Parathyroid adenoma (tissue), 2 donors: ENCODE measurements around the gene CCDC197.

Experiments used
- H2AFZ ChIP-seq: fragments of 300-600 bp; sonication (generic); one replicate; pipeline ENCODE4 v1.7.0; 2017; ENCODE audit warnings: antibody characterized with exemption, mild to moderate bottlenecking
- H3K27ac ChIP-seq: fragments of 300-600 bp; sonication (generic); one replicate; pipeline ENCODE4 v1.7.0; 2017
- H3K27me3 ChIP-seq: fragments of 300-600 bp; sonication (generic); one replicate; pipeline ENCODE4 v1.7.0; 2017; ENCODE audit warnings: low read length; ENCODE audit not compliant: control insufficient read depth, insufficient read depth
- H3K36me3 ChIP-seq: fragments of 300-600 bp; sonication (generic); one replicate; pipeline ENCODE4 v1.7.0; 2017; ENCODE audit warnings: low read length; ENCODE audit not compliant: control insufficient read depth, insufficient read depth
- H3K4me1 ChIP-seq: fragments of 300-600 bp; sonication (generic); one replicate; pipeline ENCODE4 v1.7.0; 2017; ENCODE audit warnings: control low read depth
- H3K4me2 ChIP-seq: fragments of 300-600 bp; sonication (generic); one replicate; pipeline ENCODE4 v1.7.0; 2017; ENCODE audit warnings: low read length
- H3K4me3 ChIP-seq: fragments of 300-600 bp; sonication (generic); one replicate; pipeline ENCODE4 v1.7.0; 2017; ENCODE audit warnings: low read depth, low read length
- H3K79me2 ChIP-seq: fragments of 300-600 bp; sonication (generic); one replicate; pipeline ENCODE4 v1.7.0; 2017; ENCODE audit warnings: control low read depth
- H3K9ac ChIP-seq: fragments of 300-600 bp; sonication (generic); one replicate; pipeline ENCODE4 v1.7.0; 2017; ENCODE audit warnings: mild to moderate bottlenecking
- H3K9me3 ChIP-seq: fragments of 300-600 bp; sonication (generic); one replicate; pipeline ENCODE4 v1.7.0; 2017; ENCODE audit warnings: low read length; ENCODE audit not compliant: control insufficient read depth
- TF ChIP-seq, protein P1 (sequence below): fragments of 300-600 bp; sonication (generic); IDR thresholded peaks from one replicate; pipeline ENCODE4 v1.7.0; 2017; ENCODE audit warnings: antibody characterized with exemption, mild to moderate bottlenecking
- donor health status: primary hyperparathyroidism.

The CCDC197 gene

DNA sequence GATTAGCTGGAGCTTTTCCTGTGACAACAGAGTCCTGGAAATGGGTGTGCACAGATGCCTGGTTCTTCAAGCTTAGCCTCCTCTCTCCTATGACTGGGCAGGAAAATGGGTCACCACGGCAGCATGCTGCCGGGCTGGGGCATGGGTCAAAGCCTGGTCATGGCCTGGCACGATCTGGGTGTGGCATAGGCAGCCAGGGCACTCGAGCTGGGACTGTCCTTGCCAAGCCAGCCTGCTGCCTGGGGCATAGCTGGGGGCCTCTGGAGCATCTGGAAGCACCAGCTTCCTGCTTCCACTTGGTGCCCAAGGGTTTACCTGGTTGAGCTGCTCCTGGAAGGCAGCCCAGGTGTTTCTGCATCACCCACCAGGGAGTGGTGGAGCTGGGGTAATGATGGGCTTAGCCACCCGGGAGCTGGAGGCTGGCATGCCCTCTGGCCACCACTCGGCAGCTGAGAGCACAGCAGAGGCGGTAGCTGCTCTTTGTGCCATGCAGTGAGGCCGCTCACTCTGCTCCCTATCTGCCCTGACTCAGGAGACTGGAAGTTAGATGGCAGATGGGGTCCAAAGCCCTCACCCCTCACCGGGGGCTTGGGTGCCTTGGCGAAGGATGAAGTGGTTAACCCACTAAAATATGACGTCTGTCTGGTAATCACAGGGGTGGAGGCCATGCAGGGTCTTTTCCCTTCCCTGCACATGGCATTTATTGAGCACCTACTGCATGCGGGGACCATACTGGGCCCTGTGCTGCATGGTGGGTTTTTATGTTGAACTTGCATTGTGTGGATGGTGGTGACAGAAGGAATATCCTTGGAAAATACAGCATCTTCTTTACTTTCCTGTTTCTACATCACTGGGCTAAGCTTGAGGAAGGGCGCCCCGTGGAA is 30.7 kb downstream of the CCDC197 start:
- no peak overlapping the region for H3K27ac ChIP-seq
- peaks cover 3% of the 10 kb centered on the region for H3K4me1 ChIP-seq
- no peaks in the 10 kb centered on the region for H3K27me3 ChIP-seq
- no peak overlapping the region for H3K4me2 ChIP-seq
- H3K9me3 ChIP-seq: no peaks in the 10 kb centered on the region
- no peaks in the 10 kb centered on the region for H3K79me2 ChIP-seq
- H3K36me3 ChIP-seq: no peaks in the 10 kb centered on the region
- no peak overlapping the region for H3K4me3 ChIP-seq
- TF ChIP-seq, protein P1, sequence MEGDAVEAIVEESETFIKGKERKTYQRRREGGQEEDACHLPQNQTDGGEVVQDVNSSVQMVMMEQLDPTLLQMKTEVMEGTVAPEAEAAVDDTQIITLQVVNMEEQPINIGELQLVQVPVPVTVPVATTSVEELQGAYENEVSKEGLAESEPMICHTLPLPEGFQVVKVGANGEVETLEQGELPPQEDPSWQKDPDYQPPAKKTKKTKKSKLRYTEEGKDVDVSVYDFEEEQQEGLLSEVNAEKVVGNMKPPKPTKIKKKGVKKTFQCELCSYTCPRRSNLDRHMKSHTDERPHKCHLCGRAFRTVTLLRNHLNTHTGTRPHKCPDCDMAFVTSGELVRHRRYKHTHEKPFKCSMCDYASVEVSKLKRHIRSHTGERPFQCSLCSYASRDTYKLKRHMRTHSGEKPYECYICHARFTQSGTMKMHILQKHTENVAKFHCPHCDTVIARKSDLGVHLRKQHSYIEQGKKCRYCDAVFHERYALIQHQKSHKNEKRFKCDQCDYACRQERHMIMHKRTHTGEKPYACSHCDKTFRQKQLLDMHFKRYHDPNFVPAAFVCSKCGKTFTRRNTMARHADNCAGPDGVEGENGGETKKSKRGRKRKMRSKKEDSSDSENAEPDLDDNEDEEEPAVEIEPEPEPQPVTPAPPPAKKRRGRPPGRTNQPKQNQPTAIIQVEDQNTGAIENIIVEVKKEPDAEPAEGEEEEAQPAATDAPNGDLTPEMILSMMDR: no peak
- H2AFZ ChIP-seq: no peak overlapping the region
- no peak overlapping the region for H3K9ac ChIP-seq

DNA sequence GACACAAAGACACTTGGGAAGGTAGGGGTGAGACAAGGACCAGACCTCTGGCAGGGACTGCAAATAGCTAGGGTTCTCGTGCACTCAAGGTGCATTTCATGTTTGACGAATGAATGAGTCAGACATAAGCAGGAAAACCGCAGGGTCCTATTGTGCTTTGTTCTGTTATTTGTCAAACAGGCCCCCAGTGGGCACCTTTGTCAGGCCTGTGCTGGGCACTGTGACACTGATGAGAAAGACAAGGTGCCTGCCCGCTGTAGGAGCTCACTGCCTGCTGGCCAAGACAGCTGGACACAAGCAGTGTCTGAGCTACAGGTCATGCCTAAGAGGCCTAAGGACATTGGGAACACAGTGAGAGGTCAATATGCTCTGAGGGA is 31.3 kb downstream of the CCDC197 start:
- H3K4me3 ChIP-seq: no peak overlapping the region
- H2AFZ ChIP-seq: no peak overlapping the region
- no peak overlapping the region for H3K27ac ChIP-seq
- H3K9me3 ChIP-seq: no peaks in the 10 kb centered on the region
- no peak overlapping the region for H3K9ac ChIP-seq
- TF ChIP-seq, protein P1: no peak
- H3K79me2 ChIP-seq: no peaks in the 10 kb centered on the region
- H3K36me3 ChIP-seq: no peaks in the 10 kb centered on the region
- H3K4me1 ChIP-seq: peaks cover 3% of the 10 kb centered on the region
- no peak overlapping the region for H3K4me2 ChIP-seq
- no peaks in the 10 kb centered on the region for H3K27me3 ChIP-seq

DNA sequence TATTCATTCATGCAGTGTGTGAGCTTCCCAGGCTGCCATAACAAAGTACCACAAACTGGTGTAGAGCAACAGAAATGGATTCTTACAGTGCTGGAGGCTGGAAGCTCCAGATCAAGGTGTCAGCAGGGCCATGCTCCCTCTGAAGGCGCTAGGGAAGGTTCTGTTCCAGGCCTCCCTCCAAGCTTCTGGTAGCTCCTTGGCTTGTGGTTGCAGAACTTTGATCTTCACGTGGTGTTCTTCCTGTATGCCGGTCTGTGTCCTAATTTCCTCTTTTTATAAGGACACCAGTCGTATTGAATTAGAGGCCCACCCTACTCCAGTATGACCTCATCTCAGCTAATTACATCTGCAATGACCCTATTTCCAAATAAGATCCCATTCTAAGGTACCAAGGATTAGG is 32.2 kb downstream of the CCDC197 start:
- Histone ChIP-seq H3K36me3 (no peaks in the 10 kb centered on the region), H3K79me2 (no peaks in the 10 kb centered on the region), H3K27me3 (no peaks in the 10 kb centered on the region), H3K4me2 (no peak overlapping the region), H3K4me3 (no peak overlapping the region), H3K9ac (no peak overlapping the region), H3K27ac (no peak overlapping the region), H3K4me1 (peaks cover 3% of the 10 kb centered on the region), H2AFZ (no peak overlapping the region), H3K9me3 (no peaks in the 10 kb centered on the region)
- TF ChIP-seq, protein P1: no peak

DNA sequence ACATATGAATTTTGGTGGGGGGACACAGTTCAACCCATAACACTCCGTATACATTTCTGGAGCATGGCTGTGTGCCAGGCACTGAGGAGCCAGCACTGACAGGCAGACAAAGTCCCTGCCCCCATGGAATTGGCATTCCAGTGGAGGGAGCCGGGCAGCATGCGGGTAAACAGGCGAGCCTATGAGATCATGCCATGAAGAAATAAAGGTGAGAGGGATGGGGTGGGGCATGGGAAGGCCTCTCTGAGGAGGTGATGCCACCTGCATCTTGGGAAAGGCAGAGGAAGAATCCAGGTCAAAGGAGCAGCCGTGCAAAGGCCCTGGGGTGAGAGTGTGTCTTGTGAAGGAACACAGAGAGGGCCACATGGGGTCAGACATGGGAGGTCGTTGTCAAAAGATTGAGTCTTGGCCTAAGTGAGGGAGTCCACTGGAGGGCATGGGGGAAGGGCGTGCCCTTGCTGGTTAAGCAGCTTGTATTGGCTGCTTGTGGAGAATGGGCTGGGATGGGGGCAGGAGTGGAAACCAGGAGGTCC is 32.6 kb downstream of the CCDC197 start:
- peaks cover 3% of the 10 kb centered on the region for H3K4me1 ChIP-seq
- TF ChIP-seq, protein P1: no peak
- H3K4me3 ChIP-seq: no peak overlapping the region
- no peaks in the 10 kb centered on the region for H3K27me3 ChIP-seq
- H3K27ac ChIP-seq: no peak overlapping the region
- H3K9ac ChIP-seq: no peak overlapping the region
- H3K9me3 ChIP-seq: no peaks in the 10 kb centered on the region
- H3K36me3 ChIP-seq: no peaks in the 10 kb centered on the region
- H3K79me2 ChIP-seq: no peaks in the 10 kb centered on the region
- H3K4me2 ChIP-seq: no peak overlapping the region
- no peak overlapping the region for H2AFZ ChIP-seq

DNA sequence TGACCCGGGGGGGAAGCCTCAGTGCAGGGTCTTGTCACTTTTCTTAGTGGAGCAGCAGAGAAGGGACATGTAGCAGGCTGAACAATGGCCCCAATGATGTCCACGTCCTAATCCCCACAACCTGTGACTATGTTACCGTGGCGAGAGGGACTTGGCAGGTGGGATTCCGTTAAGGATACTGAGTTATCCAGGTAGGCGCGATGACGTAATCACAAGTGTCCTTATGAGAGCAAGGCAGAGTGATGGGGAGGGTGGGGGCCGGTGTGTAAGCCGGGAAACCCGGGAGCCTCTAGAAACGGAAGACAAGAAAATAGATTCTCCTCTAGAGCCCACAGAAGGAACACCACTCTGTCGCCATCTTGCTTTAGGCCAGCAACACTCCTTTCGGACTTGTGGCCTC is 33.5 kb downstream of the CCDC197 start:
- Histone ChIP-seq H3K27ac (no peak overlapping the region), H3K4me3 (no peak overlapping the region), H3K9me3 (no peaks in the 10 kb centered on the region), H2AFZ (no peak overlapping the region), H3K9ac (no peak overlapping the region), H3K27me3 (no peaks in the 10 kb centered on the region), H3K4me1 (peaks cover 3% of the 10 kb centered on the region), H3K4me2 (no peak overlapping the region), H3K36me3 (no peaks in the 10 kb centered on the region), H3K79me2 (no peaks in the 10 kb centered on the region)
- TF ChIP-seq, protein P1: no peak
